Measurements from ENCODE around the gene SLC25A1.

The SLC25A1 gene

DNA sequence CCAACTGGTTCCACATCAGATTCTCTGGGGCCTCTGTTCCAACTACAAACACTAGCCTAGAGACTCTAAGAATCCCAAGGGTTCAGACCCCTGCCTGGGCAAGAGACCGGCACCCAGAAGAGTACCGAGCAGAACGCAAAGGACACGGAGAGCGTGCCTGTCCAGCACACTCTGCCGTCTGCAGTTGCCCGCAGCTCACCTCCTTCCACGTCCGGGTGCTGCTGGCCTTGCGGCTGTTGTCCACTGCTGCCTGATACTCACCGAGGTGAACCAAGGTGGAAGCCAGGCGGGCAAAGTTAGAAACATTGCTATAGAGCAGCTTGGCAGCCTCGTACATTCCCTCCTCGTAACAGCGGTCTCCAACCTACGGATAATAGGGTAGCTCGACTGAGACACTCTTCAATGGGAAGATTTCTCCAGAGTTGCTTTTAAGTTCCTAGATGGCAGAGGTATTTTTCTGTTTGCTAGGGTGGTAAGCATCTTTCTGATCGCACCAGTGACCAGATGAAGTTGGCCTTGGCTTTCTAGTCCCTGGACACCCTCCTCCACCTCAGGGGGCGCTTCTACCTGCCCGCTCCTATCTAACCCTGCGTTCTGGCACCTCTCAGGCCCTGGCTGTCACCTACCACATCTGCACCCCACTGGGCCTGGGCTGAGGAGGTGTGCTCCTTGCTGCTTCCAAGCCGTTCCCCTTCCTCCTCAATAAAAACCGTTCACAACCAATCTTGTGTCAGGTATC, 22.8 kb upstream of the SLC25A1 start:
- Histone ChIP-seq H3K4me3 (ENCODE audit: low read depth in 1 of 2, low read length in 1 of 2) (no peak overlapping the region), H3K36me3 (peaks cover 93% of the 10 kb centered on the region), H3K27me3 (no peaks in the 10 kb centered on the region), H3K9me3 (no peaks in the 10 kb centered on the region), H3K27ac (peak overlapping the region; percentile 77), H3K4me1 (ENCODE audit: control insufficient read depth in 1 of 2, insufficient read depth in 1 of 2, low read depth in 1 of 2, low read length in 1 of 2) (no peaks in the 10 kb centered on the region)
- TF ChIP-seq, protein P1, sequence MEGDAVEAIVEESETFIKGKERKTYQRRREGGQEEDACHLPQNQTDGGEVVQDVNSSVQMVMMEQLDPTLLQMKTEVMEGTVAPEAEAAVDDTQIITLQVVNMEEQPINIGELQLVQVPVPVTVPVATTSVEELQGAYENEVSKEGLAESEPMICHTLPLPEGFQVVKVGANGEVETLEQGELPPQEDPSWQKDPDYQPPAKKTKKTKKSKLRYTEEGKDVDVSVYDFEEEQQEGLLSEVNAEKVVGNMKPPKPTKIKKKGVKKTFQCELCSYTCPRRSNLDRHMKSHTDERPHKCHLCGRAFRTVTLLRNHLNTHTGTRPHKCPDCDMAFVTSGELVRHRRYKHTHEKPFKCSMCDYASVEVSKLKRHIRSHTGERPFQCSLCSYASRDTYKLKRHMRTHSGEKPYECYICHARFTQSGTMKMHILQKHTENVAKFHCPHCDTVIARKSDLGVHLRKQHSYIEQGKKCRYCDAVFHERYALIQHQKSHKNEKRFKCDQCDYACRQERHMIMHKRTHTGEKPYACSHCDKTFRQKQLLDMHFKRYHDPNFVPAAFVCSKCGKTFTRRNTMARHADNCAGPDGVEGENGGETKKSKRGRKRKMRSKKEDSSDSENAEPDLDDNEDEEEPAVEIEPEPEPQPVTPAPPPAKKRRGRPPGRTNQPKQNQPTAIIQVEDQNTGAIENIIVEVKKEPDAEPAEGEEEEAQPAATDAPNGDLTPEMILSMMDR (IDR thresholded peaks at IDR 0.05), result no peak

DNA sequence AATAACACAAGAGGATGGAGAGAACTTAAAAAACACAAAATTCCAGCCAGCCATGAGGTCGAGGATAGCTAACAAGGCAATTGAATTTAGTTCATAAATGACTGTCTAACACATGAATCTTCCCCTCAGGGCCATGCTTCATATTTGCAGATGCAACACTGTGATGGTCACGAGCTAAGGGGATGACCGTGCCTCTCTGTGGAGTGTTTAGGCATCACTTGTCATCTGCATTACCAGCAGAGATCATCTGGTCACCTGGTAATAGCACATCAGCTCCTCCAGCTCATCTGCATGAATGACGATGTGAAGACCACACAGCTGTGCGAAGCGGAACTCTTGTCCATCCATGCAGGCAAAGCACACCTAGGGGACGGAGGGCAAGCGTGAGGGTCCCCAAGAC, 20.9 kb upstream of the SLC25A1 start:
- Histone ChIP-seq H3K36me3 (peaks cover 97% of the 10 kb centered on the region), H3K4me1 (ENCODE audit: control insufficient read depth in 1 of 2, insufficient read depth in 1 of 2, low read depth in 1 of 2, low read length in 1 of 2) (no peaks in the 10 kb centered on the region), H3K4me3 (ENCODE audit: low read depth in 1 of 2, low read length in 1 of 2) (no peak overlapping the region), H3K27me3 (no peaks in the 10 kb centered on the region), H3K9me3 (no peaks in the 10 kb centered on the region), H3K27ac (no peak overlapping the region)
- TF ChIP-seq, protein P1 (IDR thresholded peaks at IDR 0.05), result no peak

DNA sequence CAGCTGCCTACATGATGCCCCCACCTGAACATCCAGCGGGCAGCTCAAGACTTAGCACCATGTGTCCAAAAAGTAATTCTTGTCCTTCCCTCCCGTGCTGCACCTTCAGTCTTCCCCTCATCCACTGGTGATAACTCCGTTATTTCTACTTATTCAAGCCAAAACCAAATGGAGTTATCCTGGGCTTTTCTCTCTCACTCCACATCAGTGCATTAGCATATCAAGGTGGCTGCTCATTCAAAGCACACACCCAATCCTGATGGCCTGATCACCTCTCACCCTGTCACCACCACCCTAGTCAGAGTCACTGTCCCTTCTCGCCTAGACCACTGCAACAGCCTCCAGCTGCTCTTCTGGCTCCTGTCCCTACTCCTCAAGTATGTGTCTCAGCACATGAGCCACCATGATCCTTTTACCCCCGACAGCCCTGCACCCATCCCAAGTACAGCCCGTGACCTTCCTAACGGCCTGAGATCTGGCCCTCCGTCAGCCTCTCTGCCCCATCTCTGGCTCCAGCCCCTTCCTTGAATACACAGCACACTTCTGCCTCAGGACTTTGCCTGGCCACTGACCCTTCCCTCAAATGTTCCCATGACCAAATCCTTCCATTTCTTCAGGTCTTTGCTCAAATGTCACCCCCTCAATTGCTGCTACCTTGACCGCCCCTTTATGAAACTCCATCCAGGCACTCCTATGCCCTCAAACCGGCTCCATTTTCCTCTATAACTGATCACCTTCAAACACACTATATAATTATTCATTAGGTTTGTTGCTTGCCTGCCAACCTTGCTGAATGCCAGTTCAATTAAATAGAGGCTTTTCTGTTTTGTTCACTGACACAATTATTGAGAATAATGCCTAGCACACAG, 19.7 kb upstream of the SLC25A1 start:
- no peaks in the 10 kb centered on the region for H3K9me3 ChIP-seq
- no peaks in the 10 kb centered on the region for H3K27me3 ChIP-seq
- H3K36me3 ChIP-seq, result peaks cover 95% of the 10 kb centered on the region
- H3K27ac ChIP-seq, result no peak overlapping the region
- no peak overlapping the region for H3K4me3 ChIP-seq (ENCODE audit: low read depth in 1 of 2, low read length in 1 of 2)
- H3K4me1 ChIP-seq (ENCODE audit: control insufficient read depth in 1 of 2, insufficient read depth in 1 of 2, low read depth in 1 of 2, low read length in 1 of 2), result no peaks in the 10 kb centered on the region
- TF ChIP-seq, protein P1 (IDR thresholded peaks at IDR 0.05), result no peak

DNA sequence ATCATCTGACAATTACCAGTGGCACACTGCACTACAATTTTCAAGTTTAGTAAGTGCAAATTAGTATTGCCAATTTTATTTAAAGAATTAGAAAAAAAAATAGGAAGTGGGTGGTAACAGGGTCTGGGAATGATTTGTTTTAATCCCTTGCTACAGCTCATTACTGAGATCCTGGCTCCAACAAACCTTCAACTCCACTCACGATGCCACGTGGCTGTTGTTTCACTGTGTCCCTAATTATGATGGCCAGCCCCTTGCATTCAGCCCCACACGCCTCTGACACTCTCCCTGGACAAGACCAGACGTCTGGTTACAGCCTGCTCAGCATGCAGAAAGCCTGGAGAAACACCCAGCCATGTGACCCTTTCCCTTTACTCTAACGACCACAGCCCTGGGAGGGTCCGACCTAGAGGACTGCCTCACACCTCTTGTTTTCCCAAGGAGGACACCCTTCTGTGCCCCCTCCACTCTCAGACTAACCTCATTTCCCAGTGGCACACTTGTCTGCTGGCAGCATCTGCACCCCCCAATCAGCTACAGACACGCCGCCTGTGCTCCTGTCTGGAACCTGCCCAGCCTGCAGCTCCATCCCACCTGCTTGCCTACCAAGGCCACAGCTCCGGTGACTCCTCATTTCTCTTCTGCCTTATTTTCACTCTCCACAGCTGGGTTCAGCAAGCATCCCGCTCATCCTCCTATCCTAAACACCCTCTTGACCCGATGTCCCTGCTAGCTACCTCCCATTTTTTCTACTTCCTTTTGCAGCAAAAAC, 18.5 kb upstream of the SLC25A1 start:
- no peak overlapping the region for H3K27ac ChIP-seq
- no peaks in the 10 kb centered on the region for H3K27me3 ChIP-seq
- TF ChIP-seq, protein P1 (IDR thresholded peaks at IDR 0.05), result no peak
- H3K4me3 ChIP-seq (ENCODE audit: low read depth in 1 of 2, low read length in 1 of 2), result no peak overlapping the region
- H3K36me3 ChIP-seq, result peaks cover 99% of the 10 kb centered on the region
- no peaks in the 10 kb centered on the region for H3K4me1 ChIP-seq (ENCODE audit: control insufficient read depth in 1 of 2, insufficient read depth in 1 of 2, low read depth in 1 of 2, low read length in 1 of 2)
- H3K9me3 ChIP-seq, result no peaks in the 10 kb centered on the region
